Effector memory CD4-positive, alpha-beta T cell (primary cell): ENCODE measurements around the gene CD68.

Experiments
- DNase-seq, 3 donors: peaks; one replicate each; pipeline ENCODE4 v3.0.0-alpha.2; 2020
- H3K27ac ChIP-seq: 2 replicates; pipeline ENCODE4 v1.7.0; 2013; ENCODE audit warnings: mild to moderate bottlenecking, low read length, moderate library complexity; ENCODE audit not compliant: insufficient read depth, poor library complexity, severe bottlenecking
- H3K27me3 ChIP-seq: replicated peaks from 2 replicates; pipeline ENCODE4 v1.7.0; 2013; ENCODE audit warnings: mild to moderate bottlenecking, low read length; ENCODE audit not compliant: insufficient read depth, control insufficient read depth, poor library complexity, severe bottlenecking
- H3K36me3 ChIP-seq: 2 replicates; pipeline ENCODE4 v1.7.0; 2013; ENCODE audit warnings: mild to moderate bottlenecking, low read length, moderate library complexity; ENCODE audit not compliant: control insufficient read depth, insufficient read depth
- H3K4me1 ChIP-seq: 2 replicates; pipeline ENCODE4 v1.7.0; 2013; ENCODE audit warnings: low read length, mild to moderate bottlenecking; ENCODE audit not compliant: control insufficient read depth, insufficient read depth, poor library complexity, severe bottlenecking
- H3K4me3 ChIP-seq: 2 replicates; pipeline ENCODE4 v1.7.0; 2013; ENCODE audit warnings: low read length, low read depth, mild to moderate bottlenecking; ENCODE audit not compliant: insufficient read depth, poor library complexity, severe bottlenecking
- H3K9me3 ChIP-seq: 2 replicates; pipeline ENCODE4 v1.7.0; 2013; ENCODE audit warnings: mild to moderate bottlenecking, low read length, moderate library complexity; ENCODE audit not compliant: control insufficient read depth

Gene CD68

GRCh38 chr17:7572588-7573323 lies 6.7 kb upstream of the CD68 start:
- H3K4me3 ChIP-seq: peak overlapping the region; percentile 100
- H3K27me3 ChIP-seq: no peaks in the 10 kb centered on the region
- peaks cover 57% of the 10 kb centered on the region for H3K36me3 ChIP-seq
- H3K27ac ChIP-seq: peak overlapping the region; percentile 98
- peaks cover 19% of the 10 kb centered on the region for H3K4me1 ChIP-seq
- H3K9me3 ChIP-seq: no peaks in the 10 kb centered on the region
- peak; percentile 100 for DNase-seq

DNA sequence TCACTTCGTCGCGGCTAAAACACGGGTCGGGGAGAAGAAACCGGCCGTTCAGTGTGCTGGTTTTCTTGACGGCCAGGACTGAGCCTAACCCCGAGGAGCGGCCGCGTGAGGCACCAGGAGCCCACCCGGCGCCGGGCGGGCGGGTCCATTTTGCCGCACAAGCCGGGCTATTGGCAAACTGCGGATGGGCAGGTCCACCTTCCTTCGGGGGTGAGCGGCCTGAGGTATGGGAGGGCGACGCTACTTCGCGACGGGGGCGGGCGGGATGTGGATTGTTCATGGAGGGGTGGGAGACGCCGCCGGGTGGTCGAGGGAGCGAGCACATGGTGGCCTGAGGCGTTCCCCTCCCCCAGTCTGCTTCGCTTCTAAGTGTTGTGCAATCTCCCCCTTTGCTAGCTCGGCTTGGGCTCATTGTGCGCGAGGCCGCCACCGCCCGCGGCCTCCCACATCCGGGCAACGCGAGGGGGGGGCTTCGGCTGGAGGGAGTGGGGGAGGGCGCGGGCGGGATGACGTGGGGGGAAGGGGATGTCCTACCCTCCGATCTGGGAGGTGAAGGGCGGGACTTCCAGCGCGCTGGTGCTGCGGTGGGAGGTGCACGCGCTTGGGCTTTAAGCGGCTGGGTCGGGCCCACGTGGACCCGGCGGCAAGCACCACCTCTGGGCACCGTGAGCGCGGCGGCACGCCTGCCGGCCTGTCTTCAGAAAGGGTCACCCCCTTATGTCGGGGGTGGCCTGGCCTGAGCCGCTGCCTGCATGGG lies 5.9 kb upstream of the CD68 start:
- H3K4me3 ChIP-seq: peak overlapping the region; percentile 100
- no peaks in the 10 kb centered on the region for H3K27me3 ChIP-seq
- H3K4me1 ChIP-seq: peaks cover 19% of the 10 kb centered on the region
- DNase-seq: peak; percentile 83 to 90 (median 90)
- H3K9me3 ChIP-seq: no peaks in the 10 kb centered on the region
- H3K27ac ChIP-seq: peak overlapping the region; percentile 98
- peaks cover 61% of the 10 kb centered on the region for H3K36me3 ChIP-seq

DNA sequence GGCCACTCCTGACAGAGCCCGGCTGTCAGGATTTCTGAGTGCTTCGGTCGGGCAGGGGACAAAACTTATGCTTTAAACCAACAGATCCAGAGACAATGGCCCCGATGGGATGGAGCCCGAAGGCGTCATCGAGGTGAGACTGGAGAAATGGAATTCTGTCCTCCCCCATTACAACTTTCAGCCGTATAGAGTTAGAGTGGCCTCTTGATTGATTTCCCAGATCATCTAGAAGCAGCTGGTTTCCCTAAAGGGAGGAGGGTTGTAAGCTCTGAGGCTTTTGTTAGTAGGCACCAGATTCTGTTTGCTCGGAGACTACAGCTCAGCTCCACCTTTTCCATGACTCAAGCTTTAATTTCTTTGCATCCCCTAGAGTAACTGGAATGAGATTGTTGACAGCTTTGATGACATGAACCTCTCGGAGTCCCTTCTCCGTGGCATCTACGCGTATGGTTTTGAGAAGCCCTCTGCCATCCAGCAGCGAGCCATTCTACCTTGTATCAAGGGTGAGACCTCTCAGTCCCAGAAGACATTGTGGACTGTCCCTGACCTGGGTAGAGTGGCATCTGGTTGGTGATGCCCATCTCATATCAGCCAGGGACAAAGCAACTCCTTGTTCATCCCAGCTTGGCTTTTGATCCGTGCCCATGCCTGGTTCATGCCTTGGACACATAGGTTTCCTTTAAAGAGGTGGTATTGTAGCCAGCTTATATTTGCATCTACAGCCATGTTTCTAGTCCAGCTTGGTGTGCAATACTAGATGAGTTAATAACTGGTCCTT lies 5.1 kb upstream of the CD68 start:
- Histone ChIP-seq H3K4me1 (peaks cover 24% of the 10 kb centered on the region), H3K9me3 (no peaks in the 10 kb centered on the region), H3K4me3 (peak overlapping the region; percentile 100), H3K27ac (peak overlapping the region; percentile 98), H3K36me3 (peaks cover 68% of the 10 kb centered on the region), H3K27me3 (no peaks in the 10 kb centered on the region)
- no peak for DNase-seq

DNA sequence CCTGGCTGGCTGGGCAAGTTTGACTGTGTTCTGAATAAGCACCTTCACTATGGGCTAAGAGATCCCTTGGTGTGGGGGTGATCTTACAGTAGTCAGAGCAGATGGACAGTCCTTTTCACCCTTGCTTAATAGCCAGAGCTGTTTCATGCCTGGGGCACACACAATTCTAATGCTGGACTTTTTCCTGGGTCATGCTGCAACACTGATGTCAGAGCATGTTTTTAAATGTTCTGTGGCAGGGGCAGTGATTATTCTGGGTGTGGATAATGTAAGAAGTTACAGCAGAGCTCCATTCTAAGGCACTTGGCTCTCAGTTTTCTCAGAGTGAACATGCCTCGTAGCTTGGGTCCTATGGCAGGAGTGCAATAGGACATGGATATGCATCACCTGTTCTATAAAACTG lies 4.0 kb upstream of the CD68 start:
- Histone ChIP-seq H3K4me3 (no peak overlapping the region), H3K27ac (peak overlapping the region; percentile 43), H3K36me3 (peaks cover 57% of the 10 kb centered on the region), H3K27me3 (no peaks in the 10 kb centered on the region), H3K9me3 (no peaks in the 10 kb centered on the region), H3K4me1 (peaks cover 27% of the 10 kb centered on the region)
- DNase-seq: no peak

DNA sequence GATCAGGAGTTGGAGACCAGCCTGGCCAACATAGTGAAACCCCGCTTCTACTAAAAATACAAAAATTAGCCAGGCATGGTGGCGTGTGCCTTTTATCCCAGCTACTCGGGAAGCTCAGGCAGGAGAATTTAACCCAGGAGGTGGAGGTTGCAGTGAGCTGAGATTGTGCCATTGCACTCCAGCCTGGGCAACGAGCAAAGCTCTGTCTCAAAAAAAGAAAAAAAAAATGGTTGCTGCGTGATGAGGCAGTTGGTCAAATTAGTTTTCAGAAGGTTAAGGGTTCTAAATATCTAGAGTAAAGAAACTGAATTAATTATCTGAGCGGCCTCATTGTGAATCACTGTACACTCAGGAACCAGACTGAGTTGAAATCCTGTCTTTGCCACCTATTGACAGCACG lies 3.5 kb upstream of the CD68 start:
- Histone ChIP-seq H3K4me1 (peaks cover 27% of the 10 kb centered on the region), H3K27me3 (no peaks in the 10 kb centered on the region), H3K4me3 (no peak overlapping the region), H3K27ac (no peak overlapping the region), H3K9me3 (no peaks in the 10 kb centered on the region), H3K36me3 (peaks cover 52% of the 10 kb centered on the region)
- DNase-seq: no peak

- H3K27ac ChIP-seq: no peak overlapping the region
- H3K36me3 ChIP-seq: peaks cover 51% of the 10 kb centered on the region
- no peak overlapping the region for H3K4me3 ChIP-seq
- H3K9me3 ChIP-seq: no peaks in the 10 kb centered on the region
- DNase-seq: no peak
- peaks cover 27% of the 10 kb centered on the region for H3K4me1 ChIP-seq
- H3K27me3 ChIP-seq: no peaks in the 10 kb centered on the region
Measured at GRCh38 chr17:7576432-7576937, 3.0 kb upstream of the CD68 start.

DNA sequence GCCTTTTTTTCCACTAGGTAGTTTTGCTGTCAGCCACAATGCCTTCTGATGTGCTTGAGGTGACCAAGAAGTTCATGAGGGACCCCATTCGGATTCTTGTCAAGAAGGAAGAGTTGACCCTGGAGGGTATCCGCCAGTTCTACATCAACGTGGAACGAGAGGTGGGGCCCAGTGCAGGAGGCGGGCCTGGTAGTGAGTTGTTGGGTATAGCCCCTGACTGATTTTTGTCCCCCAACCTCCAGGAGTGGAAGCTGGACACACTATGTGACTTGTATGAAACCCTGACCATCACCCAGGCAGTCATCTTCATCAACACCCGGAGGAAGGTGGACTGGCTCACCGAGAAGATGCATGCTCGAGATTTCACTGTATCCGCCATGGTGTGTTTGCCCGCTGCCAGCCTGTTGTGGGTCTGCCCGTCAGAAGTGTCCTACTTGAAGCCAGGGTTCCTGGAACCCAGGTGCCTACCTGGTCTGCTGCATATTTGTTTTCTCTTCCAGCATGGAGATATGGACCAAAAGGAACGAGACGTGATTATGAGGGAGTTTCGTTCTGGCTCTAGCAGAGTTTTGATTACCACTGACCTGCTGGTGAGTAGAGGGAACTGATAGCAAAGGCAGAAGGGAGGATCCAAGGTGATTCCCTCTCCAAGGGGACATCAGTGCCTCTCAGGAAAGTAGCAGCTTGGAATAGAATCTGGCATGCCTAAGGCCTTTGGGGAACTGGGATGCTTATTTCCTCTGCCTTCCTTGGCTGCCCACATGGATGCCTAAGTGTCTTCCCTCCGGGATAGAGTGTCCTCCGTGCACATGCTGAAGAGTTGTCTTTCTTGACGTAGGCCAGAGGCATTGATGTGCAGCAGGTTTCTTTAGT lies 1.9 kb upstream of the CD68 start:
- peaks cover 24% of the 10 kb centered on the region for H3K4me1 ChIP-seq
- no peaks in the 10 kb centered on the region for H3K9me3 ChIP-seq
- peaks cover 51% of the 10 kb centered on the region for H3K36me3 ChIP-seq

GRCh38 chr17:7579834-7580603 lies 581 bp downstream of the CD68 start:
- Histone ChIP-seq H3K4me3 (no peak overlapping the region), H3K4me1 (peaks cover 29% of the 10 kb centered on the region), H3K27ac (peak overlapping the region; percentile 43), H3K36me3 (peaks cover 38% of the 10 kb centered on the region), H3K9me3 (no peaks in the 10 kb centered on the region), H3K27me3 (no peaks in the 10 kb centered on the region)
- DNase-seq: no peak

More for the DNA sequence above, 1.9 kb upstream of the CD68 start:
- no peaks in the 10 kb centered on the region for H3K27me3 ChIP-seq
- DNase-seq: no peak
- no peak overlapping the region for H3K27ac ChIP-seq
- H3K4me3 ChIP-seq: no peak overlapping the region
